GM19467 (cell line): Measurements from ENCODE around the gene C17orf75.

Source experiments
- ATAC-seq: cut with Tn5 transposase; IDR thresholded peaks from one replicate; pipeline ENCODE4 v1.9.1; 2021; ENCODE audit warnings: mild to moderate bottlenecking, moderate library complexity; ENCODE audit not compliant: unreplicated experiment

Gene C17orf75

DNA sequence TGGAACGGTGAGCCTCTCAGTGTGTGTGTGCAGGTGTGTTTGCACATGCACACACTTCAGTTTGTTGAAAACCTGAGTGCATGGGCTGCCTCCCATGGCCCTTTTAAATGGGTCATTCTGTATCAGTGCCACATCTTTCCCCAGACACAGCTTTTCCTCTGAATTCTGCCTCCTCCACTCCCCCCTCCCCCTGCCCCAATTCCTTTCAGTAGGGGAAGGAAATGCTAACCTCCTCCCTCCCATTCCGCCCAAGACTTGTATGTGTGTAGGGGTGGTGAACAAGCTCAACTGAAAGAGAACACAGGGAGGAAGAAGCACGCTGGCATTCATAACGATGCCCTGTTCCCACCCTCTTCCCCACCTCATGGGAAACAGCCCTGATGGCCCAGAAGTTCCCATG is 34.3 kb downstream of the C17orf75 start:
- no peak for ATAC-seq

DNA sequence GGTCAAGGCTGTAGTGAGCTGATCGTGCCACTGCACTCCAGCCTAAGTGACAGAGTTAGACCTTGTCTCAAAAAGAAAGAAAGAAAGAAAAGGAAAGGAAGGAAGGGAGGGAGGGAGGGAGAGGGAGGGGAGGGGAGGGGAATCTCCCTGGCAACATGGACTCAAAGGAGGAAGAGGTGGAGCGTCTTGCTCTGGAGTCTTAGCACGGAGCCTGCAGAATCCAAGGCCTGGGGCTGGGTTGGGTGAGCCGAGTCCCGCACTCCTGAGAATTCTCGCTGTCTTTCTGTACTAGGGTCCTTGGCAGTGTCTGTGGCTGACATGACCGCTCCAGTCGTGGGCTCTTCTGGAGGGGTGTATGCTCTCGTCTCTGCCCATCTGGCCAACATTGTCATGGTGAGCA is 36.9 kb downstream of the C17orf75 start:
- ATAC-seq: no peak

DNA sequence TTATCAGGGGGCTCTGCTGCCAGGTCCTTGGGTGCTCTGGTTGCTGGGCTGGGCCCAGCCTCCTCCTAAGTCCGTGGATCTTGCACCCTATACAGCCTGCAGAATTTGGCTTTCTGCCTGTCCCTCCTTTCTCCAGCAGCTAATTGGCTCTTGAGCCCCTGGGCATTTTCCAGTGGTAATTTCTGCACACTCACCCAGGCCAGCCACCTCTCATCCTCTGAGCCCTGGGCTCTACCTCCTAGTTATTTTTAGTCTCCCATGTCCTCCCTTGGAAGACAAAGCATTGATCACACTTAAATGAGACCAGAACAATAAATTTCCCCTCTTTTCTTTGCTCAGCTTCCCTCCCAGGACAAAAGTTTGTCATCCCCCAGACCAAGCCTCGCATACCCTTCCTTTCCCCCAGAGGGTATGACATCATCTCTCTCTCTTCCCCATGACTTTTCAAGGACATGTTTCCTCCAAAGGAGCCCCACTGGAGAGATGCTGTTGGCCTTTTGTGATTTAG is 38.1 kb downstream of the C17orf75 start:
- no peak for ATAC-seq

DNA sequence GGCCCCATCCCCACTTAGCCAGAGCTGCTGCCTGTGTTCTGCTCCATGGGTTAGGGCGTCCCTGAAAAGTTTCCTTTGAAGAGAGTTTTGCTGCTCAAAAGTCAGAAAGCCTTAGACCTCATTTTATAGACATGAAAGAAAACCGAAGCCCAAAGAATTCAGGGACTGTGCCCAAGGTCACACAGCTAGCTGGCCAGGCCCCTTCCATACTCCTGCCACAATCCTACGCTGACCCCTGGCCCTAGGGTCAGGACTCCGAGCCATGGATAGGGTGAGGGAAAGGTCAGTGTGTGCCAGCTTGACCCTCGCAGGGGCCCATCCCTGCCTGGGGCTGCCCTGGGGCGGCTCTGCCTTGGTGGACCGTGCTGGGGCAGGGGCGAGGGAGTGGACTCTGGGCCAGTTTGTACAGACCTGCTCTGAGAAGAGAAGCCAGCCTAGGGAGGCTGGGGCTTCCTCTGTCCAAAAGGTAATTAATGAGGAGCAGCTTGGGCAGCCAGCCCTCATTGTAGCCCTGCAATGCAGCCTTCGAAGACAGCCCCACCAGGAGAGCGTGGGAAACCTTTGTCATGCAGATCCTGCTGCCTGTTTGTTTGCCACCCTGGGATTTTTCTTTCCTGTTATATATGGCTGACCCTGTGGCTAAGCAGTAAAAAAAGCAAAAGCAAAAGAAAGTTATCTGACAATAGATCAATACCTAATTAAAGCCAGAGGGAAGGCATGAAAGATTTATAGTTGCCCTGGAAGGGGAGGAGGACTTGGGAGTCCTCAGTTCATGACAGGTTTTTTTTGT is 38.9 kb downstream of the C17orf75 start:
- no peak for ATAC-seq

DNA sequence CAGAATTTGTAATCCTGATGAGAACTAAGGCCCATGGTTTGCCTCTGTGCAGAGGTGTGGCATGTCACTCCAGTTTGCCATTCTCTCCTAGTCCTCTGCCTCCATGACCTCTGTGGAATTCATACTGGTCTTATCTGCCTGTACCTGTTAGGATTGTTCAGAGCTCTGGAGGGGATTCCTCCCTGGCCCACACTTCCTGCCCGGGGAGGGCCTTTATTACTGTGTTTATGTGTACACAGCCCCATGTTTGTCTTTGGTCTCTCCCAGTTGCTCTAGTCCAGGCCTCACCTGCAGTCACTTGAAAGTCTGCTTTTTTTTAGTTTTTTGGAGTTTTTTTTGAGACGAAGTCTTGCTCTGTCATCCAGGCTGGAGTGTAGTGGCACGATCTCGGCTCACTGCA is 39.9 kb downstream of the C17orf75 start:
- no peak for ATAC-seq

- no peak for ATAC-seq
Measured at GRCh38 chr17:32299580-32300164, 42.3 kb downstream of the C17orf75 start.

DNA sequence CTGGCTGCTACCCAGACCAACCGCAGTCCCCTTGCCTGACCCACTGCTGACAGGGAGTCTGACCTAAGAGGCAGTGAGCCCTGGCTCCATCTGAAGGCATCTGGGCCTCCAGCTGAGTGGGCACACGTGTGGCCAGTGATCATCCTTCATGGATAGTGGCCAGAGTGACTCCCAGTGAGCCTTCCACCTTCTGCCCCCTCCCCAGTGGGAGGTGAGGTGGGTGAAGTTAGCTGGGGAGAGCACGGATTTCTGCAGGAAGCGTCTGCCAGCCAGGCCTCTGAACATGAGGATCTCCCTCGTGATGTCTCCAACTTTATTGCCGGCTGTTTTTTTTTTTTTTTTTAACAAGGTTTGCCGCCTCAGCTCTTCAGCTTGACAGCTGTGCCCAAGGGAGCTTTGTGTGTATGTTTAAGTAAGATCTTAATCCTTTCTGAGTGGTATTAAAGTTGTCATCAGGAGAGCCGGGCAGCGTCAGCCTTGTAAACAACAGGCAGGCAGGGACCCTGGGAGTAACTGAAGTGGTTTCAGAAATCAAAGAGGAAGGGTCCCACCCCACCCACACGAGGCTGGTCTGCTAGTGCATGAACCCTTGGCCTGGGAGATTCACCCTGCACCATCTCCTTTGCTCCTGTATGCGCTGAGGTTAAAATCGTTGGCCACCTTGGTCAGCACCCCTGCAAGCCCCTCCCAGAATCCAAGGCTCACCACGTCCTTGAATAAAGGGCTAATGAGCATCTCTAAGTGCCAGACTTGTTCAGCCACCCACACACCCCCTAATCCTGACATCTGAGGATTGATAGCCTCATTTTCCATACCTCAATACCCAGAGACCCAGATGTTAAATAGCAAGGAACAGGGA is 43.0 kb downstream of the C17orf75 start:
- no peak for ATAC-seq

DNA sequence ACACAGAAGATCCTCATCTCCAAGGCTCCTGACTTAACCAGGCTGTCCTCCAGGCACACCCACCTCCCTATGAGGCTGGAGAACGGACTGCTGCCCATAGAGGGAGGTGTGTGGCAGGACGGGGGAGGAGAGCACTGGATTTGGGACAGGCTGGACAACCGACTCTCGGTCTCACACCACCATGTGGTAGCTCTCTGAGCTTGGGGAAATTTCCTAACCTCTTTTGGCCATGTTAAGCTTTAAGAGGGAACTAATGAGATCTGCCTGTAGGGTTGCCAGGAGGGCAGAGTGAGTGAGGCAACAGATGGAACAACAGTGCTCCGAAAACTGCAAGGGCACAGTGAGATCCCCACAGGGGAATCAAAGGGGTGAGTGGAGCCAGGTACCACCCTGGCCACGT is 43.7 kb downstream of the C17orf75 start:
- ATAC-seq: no peak

DNA sequence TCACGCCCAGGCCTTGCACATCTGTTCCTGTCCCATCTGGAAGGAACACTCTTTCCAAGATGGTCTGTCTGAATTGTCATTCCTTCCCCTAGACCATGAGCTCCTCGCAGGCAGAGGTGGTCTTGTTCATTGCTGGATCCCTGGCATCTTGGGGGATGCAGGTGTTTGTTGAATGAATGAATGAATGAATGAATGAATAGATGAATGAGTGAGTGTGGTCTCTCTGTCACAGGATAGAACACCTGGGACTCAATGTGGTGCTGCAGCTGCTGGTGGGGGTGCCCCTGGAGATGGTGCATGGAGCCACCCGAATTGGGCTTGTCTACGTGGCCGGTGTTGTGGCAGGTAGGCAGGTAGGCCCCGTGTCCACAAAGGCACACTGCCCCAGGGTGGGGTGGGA is 44.1 kb downstream of the C17orf75 start:
- no peak for ATAC-seq

DNA sequence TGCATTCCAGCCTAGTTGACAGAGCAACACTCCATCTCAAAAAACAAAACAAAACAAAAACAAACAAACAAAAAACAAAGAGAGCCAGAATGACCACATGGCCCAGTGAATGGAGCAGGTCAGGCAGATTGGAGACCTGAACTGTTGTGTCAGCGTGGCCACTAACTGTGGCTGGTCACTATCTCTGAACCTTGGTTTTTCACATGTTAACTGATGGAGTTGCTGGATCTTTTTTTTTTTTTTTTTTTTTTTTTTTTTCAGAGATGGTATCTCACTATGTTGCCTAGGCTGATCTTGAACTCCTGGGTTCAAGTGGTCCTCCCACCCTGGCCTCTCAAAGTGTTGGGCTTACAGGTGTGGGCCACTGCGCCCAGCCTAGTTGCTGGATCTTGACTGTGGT is 44.5 kb downstream of the C17orf75 start:
- no peak for ATAC-seq

GRCh38 chr17:32292094-32292493 is 49.9 kb downstream of the C17orf75 start:
- no peak for ATAC-seq

DNA sequence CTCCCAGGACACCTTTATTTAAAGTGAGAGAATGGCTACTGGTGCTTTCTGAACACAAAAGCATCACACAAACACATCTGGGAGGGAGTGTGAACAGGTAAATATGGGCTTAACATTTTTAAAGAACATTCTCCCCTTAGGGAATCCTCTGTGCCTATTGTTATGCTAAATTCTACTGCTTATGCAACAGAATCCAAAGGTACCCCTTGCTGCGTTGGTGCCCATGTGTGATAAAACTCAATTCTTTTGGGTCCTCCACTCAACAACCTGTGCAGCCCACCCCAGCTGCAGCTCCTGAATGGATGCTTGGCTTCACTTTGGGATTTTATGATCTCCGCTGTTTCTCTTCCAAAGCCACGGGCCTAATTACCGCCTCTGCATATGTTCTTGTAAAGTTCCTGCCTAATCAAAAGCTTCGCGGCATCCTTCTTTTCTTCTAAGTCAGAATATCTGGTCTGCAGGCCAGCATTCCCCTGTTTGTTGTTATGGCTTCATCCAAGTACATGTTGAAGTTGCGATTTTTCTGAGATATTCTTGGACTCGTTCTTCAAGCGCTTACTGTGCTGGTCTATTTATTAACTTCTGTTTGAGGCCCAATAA is 52.4 kb downstream of the C17orf75 start:
- no peak for ATAC-seq

- ATAC-seq: no peak
Measured at GRCh38 chr17:32288615-32289014, 53.4 kb downstream of the C17orf75 start.

GRCh38 chr17:32287804-32288511 is 54.0 kb downstream of the C17orf75 start:
- ATAC-seq: no peak

- no peak for ATAC-seq
Measured at GRCh38 chr17:32286518-32286900, 55.5 kb downstream of the C17orf75 start.

DNA sequence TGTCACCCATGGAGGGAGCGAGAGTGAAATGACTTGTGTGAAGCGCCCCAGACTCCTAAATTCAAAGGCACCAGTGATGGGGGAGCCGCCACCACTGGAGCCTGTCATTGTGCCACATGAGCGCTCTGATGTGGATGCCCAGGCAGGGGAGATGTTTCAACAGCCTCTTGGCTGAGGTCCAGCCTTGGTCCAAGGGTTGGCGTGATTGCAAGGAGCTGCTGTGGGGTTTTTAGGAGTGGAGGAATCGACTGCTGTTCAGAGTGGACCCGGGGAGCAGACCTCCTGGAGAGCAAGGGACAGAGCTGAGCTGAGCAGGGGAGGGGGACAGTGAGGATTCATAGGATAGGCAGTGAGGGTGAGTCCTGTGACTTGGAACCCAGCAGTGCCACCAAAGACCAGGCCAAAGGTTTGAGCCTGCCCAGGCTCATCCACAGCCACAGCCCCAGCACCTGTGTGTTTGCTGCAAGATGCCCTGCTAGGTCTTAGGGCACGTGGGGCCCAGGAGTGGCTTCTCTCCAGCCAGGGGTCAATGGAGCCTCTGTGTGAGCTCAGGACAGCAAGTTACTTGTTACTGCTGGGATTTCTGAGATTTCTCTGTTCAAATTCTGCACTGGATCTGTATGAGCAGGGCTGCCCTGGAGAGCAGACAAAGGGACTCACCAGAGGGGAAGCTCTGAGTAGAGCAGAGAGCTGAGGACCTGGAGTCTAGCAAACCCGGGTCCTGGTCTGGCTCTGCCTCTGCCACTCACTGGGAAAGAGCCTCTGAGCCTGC is 56.0 kb downstream of the C17orf75 start:
- ATAC-seq: no peak

GRCh38 chr17:32285306-32285705 is 56.7 kb downstream of the C17orf75 start:
- ATAC-seq: no peak

- no peak for ATAC-seq
Measured at GRCh38 chr17:32283745-32284201, 58.2 kb downstream of the C17orf75 start.

DNA sequence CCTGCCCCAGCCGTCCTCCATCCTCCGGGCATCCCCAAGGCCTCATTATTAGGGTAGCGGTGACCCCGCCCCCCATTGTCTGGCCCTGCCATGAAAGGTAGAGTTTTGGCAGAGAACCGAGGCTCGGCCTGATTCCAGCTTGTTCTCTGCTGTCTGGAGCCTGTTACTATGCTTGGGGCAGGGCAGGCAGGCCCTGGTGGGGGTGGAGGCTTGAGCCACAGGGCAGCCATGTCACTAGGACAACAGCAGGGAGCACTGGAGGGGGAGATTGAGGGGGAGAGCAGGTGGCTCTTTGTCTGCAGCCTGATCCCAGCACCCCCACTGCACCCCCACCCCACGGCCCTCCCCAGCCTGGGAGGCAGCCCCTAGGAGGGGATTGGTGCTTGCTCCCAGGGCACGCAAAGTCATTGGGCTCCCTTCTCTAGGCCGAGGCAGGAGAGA is 60.9 kb downstream of the C17orf75 start:
- no peak for ATAC-seq
